Trophoblast cell (in vitro differentiated cells and primary cell): ENCODE results near the gene SSR3.
"Not testable (repeated sequence)": the region's sequence is repeated elsewhere in the genome, so short reads cannot be mapped to it uniquely, and the experiment has no call there.

Experiments
- DNase-seq, 2 donors: peaks; one replicate each; pipeline ENCODE4 v3.0.0-alpha.2; 2016
- H2AFZ ChIP-seq: 2 replicates; pipeline ENCODE4 v1.6.1; 2013; ENCODE audit warnings: low read length, moderate library complexity, mild to moderate bottlenecking; ENCODE audit not compliant: insufficient read depth, poor library complexity
- H2AK5ac ChIP-seq: 2 replicates; pipeline ENCODE4 v1.6.1; 2013; ENCODE audit warnings: mild to moderate bottlenecking, low read length
- H2BK120ac ChIP-seq: 2 replicates; pipeline ENCODE4 v1.6.1; 2013; ENCODE audit warnings: low read length, mild to moderate bottlenecking, moderate library complexity; ENCODE audit not compliant: insufficient read depth, poor library complexity
- H2BK12ac ChIP-seq: 2 replicates; pipeline ENCODE4 v1.6.1; 2013; ENCODE audit warnings: mild to moderate bottlenecking, low read length, moderate library complexity
- H2BK5ac ChIP-seq: 2 replicates; pipeline ENCODE4 v1.6.1; 2013; ENCODE audit warnings: low read length, low read depth, moderate library complexity, mild to moderate bottlenecking; ENCODE audit not compliant: poor library complexity
- H3K14ac ChIP-seq: 2 replicates; pipeline ENCODE4 v1.6.1; 2013; ENCODE audit warnings: mild to moderate bottlenecking, low read length
- H3K18ac ChIP-seq: 2 replicates; pipeline ENCODE4 v1.6.1; 2013; ENCODE audit warnings: mild to moderate bottlenecking, low read length
- H3K23ac ChIP-seq: 2 replicates; pipeline ENCODE4 v1.6.1; 2013; ENCODE audit warnings: low read length
- H3K27ac ChIP-seq: 2 replicates; pipeline ENCODE4 v1.5.1; 2013; ENCODE audit warnings: low read depth, mild to moderate bottlenecking, inconsistent platforms, low read length, moderate library complexity
- H3K27me3 ChIP-seq: 2 replicates; pipeline ENCODE4 v1.6.1; 2013; ENCODE audit warnings: inconsistent platforms, mild to moderate bottlenecking, low read length, moderate library complexity; ENCODE audit not compliant: insufficient read depth
- H3K36me3 ChIP-seq, 2 experiments: 1 replicate in 1 of 2; 2 replicates in 1 of 2; pipeline ENCODE4 v1.6.1; 2013; ENCODE audit warnings: low read length in 2 of 2, mild to moderate bottlenecking in 2 of 2, moderate library complexity in 1 of 2; ENCODE audit not compliant: insufficient read depth in 2 of 2, control insufficient read depth in 1 of 2
- H3K4ac ChIP-seq: 2 replicates; pipeline ENCODE4 v1.6.1; 2013; ENCODE audit warnings: low read depth, mild to moderate bottlenecking, low read length, moderate library complexity
- H3K4me1 ChIP-seq, 2 experiments: 1 replicate in 1 of 2; 2 replicates in 1 of 2; pipeline ENCODE4 v1.6.1; 2013; ENCODE audit warnings: low read length in 2 of 2, mild to moderate bottlenecking in 2 of 2, moderate library complexity in 1 of 2; ENCODE audit not compliant: insufficient read depth in 2 of 2, control insufficient read depth in 1 of 2
- H3K4me2 ChIP-seq: 2 replicates; pipeline ENCODE4 v1.6.1; 2013; ENCODE audit warnings: inconsistent platforms, mild to moderate bottlenecking, low read length, moderate library complexity
- H3K4me3 ChIP-seq: 2 replicates; pipeline ENCODE4 v1.5.1; 2013; ENCODE audit warnings: mild to moderate bottlenecking, low read depth, low read length, inconsistent platforms
- H3K79me1 ChIP-seq: one replicate; pipeline ENCODE4 v1.6.1; 2013; ENCODE audit warnings: low read length
- H3K79me2 ChIP-seq: 2 replicates; pipeline ENCODE4 v1.6.1; 2013; ENCODE audit warnings: low read length, mild to moderate bottlenecking; ENCODE audit not compliant: control insufficient read depth, insufficient read depth, poor library complexity
- H3K9ac ChIP-seq: 2 replicates; pipeline ENCODE4 v1.6.1; 2013; ENCODE audit warnings: mild to moderate bottlenecking, low read length
- H3K9me3 ChIP-seq: 2 replicates; pipeline ENCODE4 v1.6.1; 2013; ENCODE audit warnings: low read depth, mild to moderate bottlenecking, control low read depth, inconsistent platforms, low read length; ENCODE audit not compliant: insufficient read depth
- H4K12ac ChIP-seq: 2 replicates; pipeline ENCODE4 v1.6.1; 2013; ENCODE audit warnings: low read depth, mild to moderate bottlenecking, low read length, moderate library complexity
- H4K8ac ChIP-seq: 2 replicates; pipeline ENCODE4 v1.6.1; 2013; ENCODE audit warnings: low read depth, mild to moderate bottlenecking, low read length, moderate library complexity
- H4K91ac ChIP-seq: one replicate; pipeline ENCODE4 v1.6.1; 2013; ENCODE audit warnings: low read depth, mild to moderate bottlenecking, low read length, moderate library complexity
- WGBS: extraction: QIAGEN DNeasy Blood & Tissue Kit; methylation state at CpG from one replicate; pipeline ENCODE4 v1.1.7; 2013; ENCODE audit warnings: missing lambda C conversion rate; ENCODE audit not compliant: insufficient read length, insufficient coverage; ENCODE audit errors: extremely low coverage; 5-methylcytosine and 5-hydroxymethylcytosine counted together

SSR3 gene

DNA sequence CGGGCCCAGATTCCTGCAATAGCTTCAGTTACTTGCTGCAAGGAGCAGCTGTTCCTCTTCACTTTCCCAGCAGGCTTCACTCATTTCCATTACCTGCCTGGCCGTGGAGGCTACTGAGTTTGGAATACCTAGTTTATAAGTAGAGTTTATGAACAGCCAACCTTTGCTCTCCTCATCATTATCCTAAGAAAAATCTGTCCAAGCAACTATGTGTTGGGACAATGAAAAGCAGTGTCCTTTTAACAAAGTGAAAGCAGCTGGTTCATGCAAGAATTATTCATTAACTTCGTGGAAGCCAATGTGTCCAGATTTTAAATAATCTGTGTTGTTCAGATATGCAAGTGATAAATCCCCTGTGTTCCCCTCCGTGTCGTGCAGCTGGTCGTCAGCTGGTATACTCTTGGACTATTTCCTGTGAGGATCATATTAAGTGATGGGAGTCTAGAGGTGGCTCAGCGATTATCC, 39.3 kb upstream of the SSR3 start:
- Histone ChIP-seq H3K18ac (no peak overlapping the region), H3K79me2 (no peaks in the 10 kb centered on the region), H2AK5ac (no peak overlapping the region), H2BK12ac (no peak overlapping the region), H4K12ac (no peak overlapping the region), H3K36me3 (no peaks in the 10 kb centered on the region), H2BK5ac (no peak overlapping the region), H3K4me2 (no peak overlapping the region), H3K4me1 (no peaks in the 10 kb centered on the region), H4K91ac (no peak overlapping the region), H3K79me1 (no peaks in the 10 kb centered on the region), H3K27me3 (no peaks in the 10 kb centered on the region), H3K23ac (no peak overlapping the region), H3K9me3 (no peaks in the 10 kb centered on the region), H3K14ac (no peak overlapping the region), H3K4ac (no peak overlapping the region), H2BK120ac (no peak overlapping the region), H3K27ac (no peak overlapping the region), H3K4me3 (no peak overlapping the region), H2AFZ (no peak overlapping the region), H3K9ac (no peak overlapping the region), H4K8ac (no peak overlapping the region)
- no CpG with 5 or more reads among the region's 7 CpGs for WGBS
- DNase-seq, result no peak

GRCh38 chr3:156593814-156594213, 38.9 kb upstream of the SSR3 start:
- H4K8ac ChIP-seq, result no peak overlapping the region
- no peaks in the 10 kb centered on the region for H3K4me1 ChIP-seq
- H2AFZ ChIP-seq, result no peak overlapping the region
- H3K27ac ChIP-seq, result no peak overlapping the region
- no peak overlapping the region for H3K4ac ChIP-seq
- H3K27me3 ChIP-seq, result no peaks in the 10 kb centered on the region
- H3K18ac ChIP-seq, result no peak overlapping the region
- H3K9ac ChIP-seq, result no peak overlapping the region
- no peak overlapping the region for H4K12ac ChIP-seq
- H4K91ac ChIP-seq, result no peak overlapping the region
- no peaks in the 10 kb centered on the region for H3K36me3 ChIP-seq
- no peak overlapping the region for H3K4me3 ChIP-seq
- no peaks in the 10 kb centered on the region for H3K79me1 ChIP-seq
- H3K23ac ChIP-seq, result no peak overlapping the region
- H3K14ac ChIP-seq, result no peak overlapping the region
- H2BK12ac ChIP-seq, result no peak overlapping the region
- no peak overlapping the region for H2AK5ac ChIP-seq
- H3K4me2 ChIP-seq, result no peak overlapping the region
- H3K9me3 ChIP-seq, result no peaks in the 10 kb centered on the region
- H3K79me2 ChIP-seq, result no peaks in the 10 kb centered on the region
- no peak for DNase-seq
- no peak overlapping the region for H2BK120ac ChIP-seq
- H2BK5ac ChIP-seq, result no peak overlapping the region

DNA sequence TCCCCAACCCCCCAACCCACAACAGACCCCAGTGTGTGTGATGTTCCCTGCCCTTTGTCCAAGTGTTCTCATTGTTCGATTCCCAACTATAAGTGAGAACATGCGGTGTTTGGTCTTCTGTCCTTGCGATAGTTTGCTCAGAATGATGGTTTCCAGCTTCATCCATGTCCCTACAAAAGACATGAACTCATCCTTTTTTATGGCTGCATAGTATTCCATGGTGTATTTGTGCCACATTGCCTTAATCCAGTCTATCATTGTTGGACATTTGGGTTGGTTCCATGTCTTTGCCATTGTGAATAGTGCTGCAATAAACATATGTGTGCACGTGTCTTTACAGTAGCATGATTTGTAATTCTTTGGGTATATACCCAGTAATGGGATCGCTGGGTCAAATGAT, 34.9 kb upstream of the SSR3 start:
- WGBS, result no CpG with 5 or more reads among the region's 5 CpGs
- H3K79me2 ChIP-seq, H2AFZ ChIP-seq, H3K23ac ChIP-seq, H2AK5ac ChIP-seq, H3K4me1 ChIP-seq, H3K9me3 ChIP-seq, H3K4me2 ChIP-seq, H3K4ac ChIP-seq, H3K18ac ChIP-seq, H2BK5ac ChIP-seq, H4K8ac ChIP-seq, H3K27ac ChIP-seq, H4K12ac ChIP-seq, H4K91ac ChIP-seq, H3K4me3 ChIP-seq, H3K9ac ChIP-seq, H3K36me3 ChIP-seq, H2BK12ac ChIP-seq, DNase-seq, H2BK120ac ChIP-seq, H3K14ac ChIP-seq, H3K27me3 ChIP-seq, H3K79me1 ChIP-seq: not testable (repeated sequence)

GRCh38 chr3:156587760-156588069, 32.8 kb upstream of the SSR3 start:
- Histone ChIP-seq H3K4ac (no peak overlapping the region), H3K4me2 (no peak overlapping the region), H2AK5ac (no peak overlapping the region), H3K27ac (no peak overlapping the region), H3K14ac (no peak overlapping the region), H3K36me3 (no peaks in the 10 kb centered on the region), H4K91ac (no peak overlapping the region), H3K9me3 (no peaks in the 10 kb centered on the region), H3K9ac (no peak overlapping the region), H4K8ac (no peak overlapping the region), H3K4me1 (no peaks in the 10 kb centered on the region), H3K23ac (no peak overlapping the region), H4K12ac (no peak overlapping the region), H3K27me3 (no peaks in the 10 kb centered on the region), H3K4me3 (no peak overlapping the region), H3K18ac (no peak overlapping the region), H3K79me2 (no peaks in the 10 kb centered on the region), H2BK12ac (no peak overlapping the region), H2BK5ac (no peak overlapping the region), H3K79me1 (no peaks in the 10 kb centered on the region), H2AFZ (no peak overlapping the region), H2BK120ac (no peak overlapping the region)
- WGBS, result no CpG with 5 or more reads among the region's 1 CpG
- no peak for DNase-seq
